Placental pericyte (primary cell): Measurements from ENCODE around the gene HDLBP. TPM values are rescaled to one million over a fixed set of nuclear protein-coding genes. Genes with fewer than 3 reads are reported as not detected.

Experiments used
- total RNA-seq: library from RNA; depleted of rRNA; stranded (reverse); fragments of >200 nt; gene quantifications from 2 replicates; pipeline ENCODE4 v1.2.3, GENCODE V29; 2012

HDLBP gene, protein sequence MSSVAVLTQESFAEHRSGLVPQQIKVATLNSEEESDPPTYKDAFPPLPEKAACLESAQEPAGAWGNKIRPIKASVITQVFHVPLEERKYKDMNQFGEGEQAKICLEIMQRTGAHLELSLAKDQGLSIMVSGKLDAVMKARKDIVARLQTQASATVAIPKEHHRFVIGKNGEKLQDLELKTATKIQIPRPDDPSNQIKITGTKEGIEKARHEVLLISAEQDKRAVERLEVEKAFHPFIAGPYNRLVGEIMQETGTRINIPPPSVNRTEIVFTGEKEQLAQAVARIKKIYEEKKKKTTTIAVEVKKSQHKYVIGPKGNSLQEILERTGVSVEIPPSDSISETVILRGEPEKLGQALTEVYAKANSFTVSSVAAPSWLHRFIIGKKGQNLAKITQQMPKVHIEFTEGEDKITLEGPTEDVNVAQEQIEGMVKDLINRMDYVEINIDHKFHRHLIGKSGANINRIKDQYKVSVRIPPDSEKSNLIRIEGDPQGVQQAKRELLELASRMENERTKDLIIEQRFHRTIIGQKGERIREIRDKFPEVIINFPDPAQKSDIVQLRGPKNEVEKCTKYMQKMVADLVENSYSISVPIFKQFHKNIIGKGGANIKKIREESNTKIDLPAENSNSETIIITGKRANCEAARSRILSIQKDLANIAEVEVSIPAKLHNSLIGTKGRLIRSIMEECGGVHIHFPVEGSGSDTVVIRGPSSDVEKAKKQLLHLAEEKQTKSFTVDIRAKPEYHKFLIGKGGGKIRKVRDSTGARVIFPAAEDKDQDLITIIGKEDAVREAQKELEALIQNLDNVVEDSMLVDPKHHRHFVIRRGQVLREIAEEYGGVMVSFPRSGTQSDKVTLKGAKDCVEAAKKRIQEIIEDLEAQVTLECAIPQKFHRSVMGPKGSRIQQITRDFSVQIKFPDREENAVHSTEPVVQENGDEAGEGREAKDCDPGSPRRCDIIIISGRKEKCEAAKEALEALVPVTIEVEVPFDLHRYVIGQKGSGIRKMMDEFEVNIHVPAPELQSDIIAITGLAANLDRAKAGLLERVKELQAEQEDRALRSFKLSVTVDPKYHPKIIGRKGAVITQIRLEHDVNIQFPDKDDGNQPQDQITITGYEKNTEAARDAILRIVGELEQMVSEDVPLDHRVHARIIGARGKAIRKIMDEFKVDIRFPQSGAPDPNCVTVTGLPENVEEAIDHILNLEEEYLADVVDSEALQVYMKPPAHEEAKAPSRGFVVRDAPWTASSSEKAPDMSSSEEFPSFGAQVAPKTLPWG (N-terminal part only)
- total RNA-seq: 844 and 1,772 TPM in 2 replicates

DNA sequence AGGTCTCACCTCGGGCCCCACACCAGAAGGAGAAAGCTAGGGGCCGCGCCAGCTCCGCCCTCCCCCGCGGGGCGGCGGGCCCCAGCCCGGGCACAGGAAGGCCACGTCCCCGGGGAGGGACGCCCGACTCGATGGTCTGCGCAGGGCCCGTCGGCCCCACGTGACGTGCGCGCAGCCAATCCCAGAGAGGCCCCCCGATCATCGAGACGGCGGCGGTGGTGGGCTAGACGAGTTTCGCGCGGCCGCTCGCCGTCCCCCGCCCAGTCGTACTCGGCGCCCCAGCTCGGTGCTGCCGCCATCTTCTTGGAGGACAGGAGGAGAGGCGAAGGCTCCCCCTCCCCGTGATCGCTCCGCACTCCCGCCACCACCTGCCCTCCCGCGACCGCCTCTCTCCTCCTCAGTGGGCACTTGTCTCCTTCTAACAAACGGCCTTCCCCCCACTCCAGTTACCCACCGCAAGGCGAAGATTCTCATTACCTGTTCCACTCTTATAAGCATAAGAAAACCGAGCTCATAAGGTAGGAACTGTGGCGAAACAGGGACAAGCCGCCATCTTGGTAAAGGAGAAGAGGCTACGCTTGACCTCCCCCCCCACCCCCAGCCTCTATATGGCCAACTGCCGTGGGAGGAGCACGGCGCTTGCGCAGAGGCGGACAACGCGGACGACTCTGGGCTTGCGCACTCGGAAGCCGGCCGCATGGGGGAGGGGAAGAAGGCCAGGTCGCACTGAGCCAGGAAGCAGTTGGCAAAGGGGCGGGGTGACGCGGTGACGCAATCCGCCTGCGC lies at the start of gene HDLBP:
HDLBP (minus strand) TSS at position 580 of the 786 bp plus-strand sequence. CDS start 48,803 bp downstream, outside the sequence.

DNA sequence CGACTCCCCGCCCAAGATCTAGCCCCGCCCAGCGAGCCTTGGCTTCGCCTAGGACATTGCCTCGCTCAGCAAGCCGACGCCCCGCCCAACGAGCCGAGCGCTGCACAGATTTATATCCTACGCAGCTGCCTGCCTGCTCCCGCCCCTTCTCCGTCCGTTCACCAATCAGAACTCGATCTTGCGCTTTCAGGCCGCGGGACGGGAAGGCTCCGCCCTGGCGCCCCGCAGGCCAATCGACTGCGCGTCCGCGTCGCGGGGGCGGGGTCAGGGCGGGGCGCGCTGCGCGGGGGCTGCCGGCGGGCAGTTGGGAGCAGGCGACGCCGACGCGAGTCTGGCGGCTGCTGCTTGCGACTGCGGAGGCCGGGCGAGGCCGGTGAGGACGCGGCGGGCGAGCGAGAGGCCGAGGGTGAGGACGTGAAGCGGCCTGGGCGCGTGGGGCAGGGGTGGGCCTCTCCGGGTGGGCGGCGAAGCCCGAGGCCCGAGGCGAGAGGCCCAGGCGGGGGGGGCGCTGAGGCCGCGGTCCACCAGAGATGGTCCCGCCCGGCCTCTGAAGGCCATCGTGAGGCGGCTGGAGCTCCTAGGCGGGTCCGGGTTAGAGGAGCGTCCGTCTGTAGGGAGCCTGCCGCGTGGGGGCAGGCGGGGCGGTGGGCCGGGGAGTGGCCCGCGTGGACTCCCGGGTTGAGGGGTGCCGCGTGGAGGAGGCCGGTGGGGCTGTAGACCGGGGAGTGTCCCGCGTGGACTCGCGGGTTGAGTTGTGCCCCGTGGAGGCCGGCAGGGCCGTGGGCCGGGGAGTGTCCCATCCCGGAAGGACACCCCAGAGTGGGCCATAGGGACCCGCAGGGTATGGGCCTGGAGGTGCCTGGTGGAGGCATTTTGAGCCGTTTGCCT lies 40.8 kb upstream of the HDLBP start, which contains the start of gene FARP2:
FARP2 (plus strand) TSS at position 303 of the 888 bp plus-strand sequence. CDS start 16,823 bp downstream, outside the sequence.

DNA sequence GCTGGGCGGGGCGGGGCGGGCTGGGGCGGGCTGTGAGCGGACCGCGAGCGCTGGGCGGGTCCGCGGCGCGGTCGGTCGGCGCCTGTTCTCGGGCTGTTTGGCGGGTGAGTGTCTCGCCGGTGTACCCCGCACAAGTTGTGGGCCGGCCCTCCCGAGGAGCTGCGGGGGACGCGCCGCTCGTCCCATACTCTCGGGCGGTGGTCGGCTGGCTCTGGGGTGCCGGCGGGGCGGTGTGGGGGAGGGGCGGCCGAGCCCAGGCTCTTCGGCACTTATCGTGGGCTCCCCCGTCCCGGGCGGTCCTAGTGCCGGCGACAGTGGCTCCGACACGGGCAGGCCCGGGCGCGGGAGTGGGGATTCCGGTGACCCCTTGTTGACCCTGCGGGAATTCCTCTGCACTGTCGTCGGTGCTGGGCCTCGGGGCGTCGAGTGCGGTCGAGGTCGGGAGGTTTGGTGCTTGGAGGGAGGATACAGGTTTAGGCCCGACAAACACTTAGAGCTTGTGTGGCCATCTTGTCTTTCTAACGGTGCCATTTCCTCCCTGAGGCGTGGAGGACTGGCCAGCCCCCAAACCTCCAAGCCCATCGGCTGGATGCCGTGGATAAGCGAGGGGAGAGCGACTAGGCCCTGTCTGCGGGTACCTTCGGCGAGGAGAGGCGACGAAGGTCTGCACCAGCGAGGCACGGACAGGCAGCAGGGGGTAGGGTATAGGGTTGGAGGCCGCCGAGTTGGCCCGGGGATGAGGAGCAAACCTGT lies 583 bp upstream of the HDLBP start, which contains the start of gene SEPTIN2:
SEPTIN2 (plus strand) TSS at position 47 of the 753 bp plus-strand sequence. CDS start 8,308 bp downstream, outside the sequence.

DNA sequence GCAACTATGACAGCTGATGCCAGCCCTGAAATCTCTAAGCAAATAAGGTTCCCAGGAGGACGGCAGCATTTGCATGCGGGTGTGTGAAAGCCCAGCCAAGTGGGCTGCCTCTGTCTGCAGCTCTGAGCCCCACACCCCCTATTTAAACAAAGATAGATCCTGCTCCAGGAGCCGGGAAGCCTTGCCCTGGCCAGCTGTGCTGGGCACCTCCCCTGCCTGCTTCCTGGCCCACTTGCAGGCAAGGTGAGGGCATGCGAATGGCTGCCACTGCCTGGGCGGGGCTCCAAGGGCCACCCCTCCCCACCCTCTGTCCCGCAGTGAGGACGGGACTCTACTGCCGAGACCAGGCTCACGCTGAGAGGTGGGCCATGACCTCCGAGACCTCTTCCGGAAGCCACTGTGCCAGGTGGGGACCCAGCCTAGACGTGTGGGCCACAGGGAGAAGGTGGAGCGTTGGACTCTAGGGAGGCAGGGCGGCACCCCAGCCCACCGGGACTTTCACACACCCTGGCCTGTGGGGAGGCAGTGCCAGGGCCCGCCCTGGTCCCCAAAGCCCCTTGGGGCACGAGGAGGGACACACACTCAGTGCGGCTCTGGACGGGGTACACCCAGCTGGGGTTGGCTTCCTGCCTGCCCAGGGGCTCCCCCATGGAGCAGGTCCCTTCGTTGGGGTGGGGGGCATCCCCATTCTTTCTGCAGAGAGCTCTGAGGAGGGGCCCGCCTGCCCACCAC lies 126.9 kb downstream of the HDLBP start, which contains the start of gene ANO7:
ANO7 (plus strand) TSS at position 317 of the 732 bp plus-strand sequence. CDS start 1,387 bp downstream, outside the sequence.

Other genes starting within 250 kb of the HDLBP start
- 21.4 and 32.8 TPM in 2 replicates for gene MTERF4, start 213.4 kb downstream of the HDLBP start, total RNA-seq
- 1.3 and 7.2 TPM in 2 replicates for gene PASK, start 166.2 kb downstream of the HDLBP start, total RNA-seq
- gene PPP1R7, start 165.2 kb downstream of the HDLBP start, total RNA-seq: 54.7 and 60.1 TPM in 2 replicates
- 0.22 and 1.7 TPM in 2 replicates for gene ANO7, start 127.0 kb downstream of the HDLBP start, total RNA-seq
- 339 and 470 TPM in 2 replicates for gene SEPTIN2, start 253 bp upstream of the HDLBP start, total RNA-seq
- gene FARP2, start 40.6 kb upstream of the HDLBP start, total RNA-seq: 24.5 and 41.7 TPM in 2 replicates
- gene STK25, start 192.9 kb upstream of the HDLBP start, total RNA-seq: 240 and 272 TPM in 2 replicates
- gene BOK, start 243.1 kb upstream of the HDLBP start, total RNA-seq: 37.4 and 37.9 TPM in 2 replicates